SH-SY5Y (cell line): ENCODE measurements around the gene NR1I3.

Experiments used
- GATA2 ChIP-seq: IDR thresholded peaks from 2 replicates; pipeline ENCODE4 v1.6.1; 2011; ENCODE audit warnings: mild to moderate bottlenecking, low read depth, low read length
- GATA3 ChIP-seq: IDR thresholded peaks from 2 replicates; pipeline ENCODE4 v1.6.1; 2011; ENCODE audit warnings: low read depth, mild to moderate bottlenecking, low read length, moderate library complexity

DNA sequence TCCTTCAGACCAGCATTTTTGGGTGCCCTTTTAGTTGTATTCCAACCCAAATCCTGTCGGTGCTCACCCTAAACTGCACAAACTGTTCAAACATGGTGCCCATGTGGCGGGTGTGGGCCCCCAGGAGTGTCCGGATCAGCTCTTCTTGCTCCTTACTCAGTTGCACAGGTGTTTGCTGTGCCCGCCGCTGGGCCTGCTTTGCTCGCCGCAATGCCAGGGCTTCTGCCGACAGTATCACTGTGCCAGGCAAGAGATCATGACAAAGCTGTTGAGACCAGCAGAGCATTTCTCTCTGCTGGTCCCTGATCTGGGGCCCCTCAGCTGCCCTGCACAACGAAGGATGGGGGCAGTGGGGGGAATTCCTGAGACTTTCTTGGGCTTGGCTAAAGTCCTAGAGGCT lies 4.9 kb downstream of the NR1I3 start:
- TF ChIP-seq GATA2 = no peak
- TF ChIP-seq GATA3 = no peak
